Natural killer cell (primary cell): ENCODE measurements around the gene PRKAG2. TPM values are rescaled to one million over a fixed set of nuclear protein-coding genes. Genes with fewer than 3 reads are reported as not detected.

Source experiments
- ATAC-seq, 3 donors: fragments of 150-1000 bp in 2 of 3; fragments of 200-7000 bp in 1 of 3; cut with Tn5 transposase; 1 replicate in 1 of 3; 2 replicates in 2 of 3; pipeline ENCODE4 v1.10.0; 2021; ENCODE audit warnings: mild to moderate bottlenecking in 2 of 3, moderate library complexity in 2 of 3
- DNase-seq, 2 donors: peaks; one replicate each; pipeline versions ENCODE4 v3.0.0 to v3.0.0-alpha.2; 2013 to 2021; ENCODE audit warnings: mixed read lengths in 1 of 2
- H3K27ac ChIP-seq: one replicate; pipeline ENCODE4 v1.5.1; 2013; ENCODE audit warnings: mild to moderate bottlenecking, low read length
- H3K27me3 ChIP-seq: one replicate; pipeline ENCODE4 v1.6.1; 2013; ENCODE audit warnings: low read length; ENCODE audit not compliant: control insufficient read depth, insufficient read depth
- H3K36me3 ChIP-seq: one replicate; pipeline ENCODE4 v1.6.1; 2013; ENCODE audit warnings: low read length; ENCODE audit not compliant: control insufficient read depth, insufficient read depth
- H3K4me1 ChIP-seq: one replicate; pipeline ENCODE4 v1.6.1; 2013; ENCODE audit warnings: low read length; ENCODE audit not compliant: control insufficient read depth, insufficient read depth
- H3K4me3 ChIP-seq: one replicate; pipeline ENCODE4 v1.5.1; 2013; ENCODE audit warnings: low read length
- H3K9me3 ChIP-seq: one replicate; pipeline ENCODE4 v1.6.1; 2013; ENCODE audit warnings: low read length; ENCODE audit not compliant: control insufficient read depth, insufficient read depth
- H3K27ac Mint-ChIP-seq, 2 donors: one replicate each; pipeline ENCODE4 v1.8.0; 2022; ENCODE audit warnings: mild to moderate bottlenecking in 2 of 2, mixed read lengths in 2 of 2, moderate library complexity in 1 of 2
- H3K27me3 Mint-ChIP-seq, 2 donors: one replicate each; pipeline ENCODE4 v1.8.0; 2022; ENCODE audit warnings: low read depth in 2 of 2, mixed read lengths in 2 of 2
- H3K36me3 Mint-ChIP-seq: one replicate; pipeline ENCODE4 v1.8.0; 2022; ENCODE audit warnings: mixed read lengths
- H3K4me1 Mint-ChIP-seq, 2 donors: one replicate each; pipeline ENCODE4 v1.8.0; 2022; ENCODE audit warnings: mixed read lengths in 2 of 2
- H3K4me3 Mint-ChIP-seq: one replicate; pipeline ENCODE4 v1.8.0; 2022; ENCODE audit warnings: mild to moderate bottlenecking, moderate library complexity, mixed read lengths
- H3K9me3 Mint-ChIP-seq, 2 donors: one replicate each; pipeline ENCODE4 v1.8.0; 2022; ENCODE audit warnings: mixed read lengths in 2 of 2
- CTCF ChIP-seq: fragments of 200-600 bp; IDR thresholded peaks from one replicate; pipeline ENCODE4 v1.8.0; 2022; ENCODE audit warnings: antibody characterized with exemption
- WGBS: methylation state at CpG from one replicate; pipeline ENCODE4 v1.1.7; 2013; ENCODE audit warnings: missing lambda C conversion rate; ENCODE audit not compliant: insufficient coverage; 5-methylcytosine and 5-hydroxymethylcytosine counted together
- intact Hi-C: fragments of 100-400 bp; cut with micrococcal nuclease; formaldehyde crosslinking; loops from one replicate; pipeline ENCODE4 v1.14.2; 2022
- total RNA-seq, 4 donors: library from RNA; stranded (reverse); fragments of 120-200 nt in 1 of 4; gene quantifications; one replicate each; pipeline versions ENCODE4 v1.2.3 to v1.2.4, GENCODE V29; 2013 to 2022

PRKAG2 gene
- total RNA-seq, 3 donors from 2014 or later (not counting 1 experiment from before 2014, with no cell fraction given) = 42.6 to 66.5 (median 64.4) TPM

- no peak for DNase-seq
- Histone ChIP-seq H3K9me3 (no peaks in the 10 kb centered on the region), H3K27me3 (no peaks in the 10 kb centered on the region), H3K4me3 (no peak overlapping the region), H3K36me3 (no peaks in the 10 kb centered on the region), H3K27ac (no peak overlapping the region), H3K4me1 (peaks cover 19% of the 10 kb centered on the region)
- peak overlapping the region in 1 of 2 donors; percentile 73 for H3K27ac Mint-ChIP-seq
- H3K4me3 Mint-ChIP-seq = no peak overlapping the region
- ATAC-seq = no peak
- WGBS = 98% methylated on average over 14 of the region's 14 CpGs
- peaks cover 14 to 30% of the 10 kb centered on the region in 2 donors for H3K4me1 Mint-ChIP-seq
- H3K36me3 Mint-ChIP-seq = no peaks in the 10 kb centered on the region
- intact Hi-C loops = no loop called here
- no peaks in the 10 kb centered on the region for H3K27me3 Mint-ChIP-seq
- no peaks in the 10 kb centered on the region for H3K9me3 Mint-ChIP-seq
- no peak for TF ChIP-seq CTCF
Measured at GRCh38 chr7:151833213-151833651, 43.7 kb downstream of the PRKAG2 start.

GRCh38 chr7:151832656-151833055 is 44.3 kb downstream of the PRKAG2 start:
- Histone ChIP-seq H3K27me3 (no peaks in the 10 kb centered on the region), H3K4me3 (no peak overlapping the region), H3K27ac (no peak overlapping the region), H3K9me3 (no peaks in the 10 kb centered on the region), H3K36me3 (no peaks in the 10 kb centered on the region), H3K4me1 (peaks cover 14% of the 10 kb centered on the region)
- no peak for TF ChIP-seq CTCF
- intact Hi-C loops = no loop called here
- no peaks in the 10 kb centered on the region for H3K9me3 Mint-ChIP-seq
- 97% methylated on average over 11 of the region's 11 CpGs for WGBS
- ATAC-seq = no peak
- peak overlapping the region in 1 of 2 donors; percentile 73 for H3K27ac Mint-ChIP-seq
- no peaks in the 10 kb centered on the region for H3K36me3 Mint-ChIP-seq
- peaks cover 14 to 25% of the 10 kb centered on the region in 2 donors for H3K4me1 Mint-ChIP-seq
- no peak for DNase-seq
- H3K4me3 Mint-ChIP-seq = no peak overlapping the region
- H3K27me3 Mint-ChIP-seq = no peaks in the 10 kb centered on the region

GRCh38 chr7:151832138-151832537 is 44.8 kb downstream of the PRKAG2 start:
- Mint-ChIP-seq H3K4me3 (no peak overlapping the region), H3K36me3 (no peaks in the 10 kb centered on the region), H3K27me3 (no peaks in the 10 kb centered on the region), H3K9me3 (no peaks in the 10 kb centered on the region), H3K4me1 (peaks cover 14 to 20% of the 10 kb centered on the region in 2 donors), H3K27ac (no peak overlapping the region)
- H3K4me1 ChIP-seq = peaks cover 9% of the 10 kb centered on the region
- DNase-seq (no peak), ATAC-seq (no peak)
- WGBS = 84% methylated on average over 5 of the region's 5 CpGs
- no peaks in the 10 kb centered on the region for H3K27me3 ChIP-seq
- H3K36me3 ChIP-seq = no peaks in the 10 kb centered on the region
- no peak overlapping the region for H3K4me3 ChIP-seq
- TF ChIP-seq CTCF = no peak
- intact Hi-C loops = no loop called here
- no peak overlapping the region for H3K27ac ChIP-seq
- H3K9me3 ChIP-seq = no peaks in the 10 kb centered on the region

GRCh38 chr7:151831606-151832005 is 45.3 kb downstream of the PRKAG2 start:
- no peaks in the 10 kb centered on the region for H3K36me3 ChIP-seq
- Mint-ChIP-seq H3K9me3 (no peaks in the 10 kb centered on the region), H3K4me1 (peaks cover 18 to 20% of the 10 kb centered on the region in 2 donors), H3K27ac (no peak overlapping the region), H3K27me3 (no peaks in the 10 kb centered on the region), H3K4me3 (no peak overlapping the region), H3K36me3 (no peaks in the 10 kb centered on the region)
- intact Hi-C loops = no loop called here
- ATAC-seq (no peak), DNase-seq (no peak)
- no peak overlapping the region for H3K4me3 ChIP-seq
- H3K27ac ChIP-seq = no peak overlapping the region
- WGBS = 89% methylated on average over 13 of the region's 13 CpGs
- no peaks in the 10 kb centered on the region for H3K9me3 ChIP-seq
- no peak for TF ChIP-seq CTCF
- H3K27me3 ChIP-seq = no peaks in the 10 kb centered on the region
- peaks cover 9% of the 10 kb centered on the region for H3K4me1 ChIP-seq
